H1 (cell line): Measurements from ENCODE around the gene KLHL34. TPM values are rescaled to one million over a fixed set of nuclear protein-coding genes. Genes with fewer than 3 reads are reported as not detected.

ENCODE experiments used
- CTCF ChIA-PET: fragments of 300-600 bp; sonication (Branson Sonifier 250); formaldehyde crosslinking; loops from one replicate; lab custom pipeline; 2021; ENCODE audit not compliant: partially characterized antibody; lab: Charles Lee
- POLR2A ChIA-PET: fragments of 300-600 bp; sonication (Branson Sonifier 250); formaldehyde crosslinking; loops from one replicate; lab custom pipeline; 2021; ENCODE audit warnings: inconsistent platforms; ENCODE audit not compliant: partially characterized antibody; lab: Charles Lee
- DNase-seq, 2 experiments: peaks; one replicate each; pipeline versions ENCODE4 v3.0.0 to v3.0.0-alpha.2; 2010 to 2022; ENCODE audit warnings: low spot score in 2 of 2, low read depth in 1 of 2, mixed read lengths in 1 of 2
- FAIRE-seq: peaks from 2 replicates; lab custom pipeline; 2011; peaks lifted over from hg19 to GRCh38; lab: Jason Lieb, UNC
- H2AFZ ChIP-seq: 2 replicates; pipeline ENCODE4 v1.8.1; 2012; ENCODE audit warnings: low read length, inconsistent platforms
- H2AK5ac ChIP-seq: 2 replicates; pipeline ENCODE4 v1.6.1; 2013; ENCODE audit warnings: low read depth, low read length
- H2BK120ac ChIP-seq: replicated peaks from 2 replicates; pipeline ENCODE3; 2013; ENCODE audit warnings: low read depth, low read length, inconsistent platforms
- H2BK12ac ChIP-seq: 2 replicates; pipeline ENCODE4 v1.6.1; 2013; ENCODE audit warnings: low read depth, low read length
- H2BK15ac ChIP-seq: 2 replicates; pipeline ENCODE4 v1.6.1; 2013; ENCODE audit warnings: low read length
- H2BK20ac ChIP-seq: 2 replicates; pipeline ENCODE4 v1.6.1; 2013; ENCODE audit warnings: low read length
- H2BK5ac ChIP-seq: 2 replicates; pipeline ENCODE4 v1.6.1; 2013; ENCODE audit warnings: low read depth, low read length
- H3K14ac ChIP-seq: 2 replicates; pipeline ENCODE4 v1.6.1; 2013; ENCODE audit warnings: inconsistent platforms; ENCODE audit not compliant: insufficient read length
- H3K18ac ChIP-seq: 2 replicates; pipeline ENCODE4 v1.6.1; 2013; ENCODE audit warnings: low read length; ENCODE audit errors: extremely low read depth
- H3K23ac ChIP-seq: 2 replicates; pipeline ENCODE4 v1.6.1; 2013; ENCODE audit warnings: inconsistent platforms; ENCODE audit not compliant: insufficient read length
- H3K23me2 ChIP-seq: 2 replicates; pipeline ENCODE4 v1.6.1; 2013; ENCODE audit warnings: low read depth, low read length
- H3K27ac ChIP-seq: 2 replicates; pipeline ENCODE4 v1.6.1; 2011; ENCODE audit warnings: low read depth, low read length, inconsistent platforms
- H3K27me3 ChIP-seq, 4 experiments: replicated peaks in 1 of 4; 1 replicate in 1 of 4; 2 replicates in 3 of 4; pipeline versions ENCODE4 v1.6.1 to v1.8.1; 2011 to 2013; ENCODE audit warnings: low read length in 3 of 4, mild to moderate bottlenecking in 3 of 4, inconsistent platforms in 2 of 4, mixed read lengths in 2 of 4, moderate library complexity in 1 of 4; ENCODE audit not compliant: control insufficient read depth in 3 of 4, insufficient read depth in 3 of 4; ENCODE audit errors: extremely low read depth in 1 of 4
- H3K36me3 ChIP-seq, 4 experiments: 2 replicates each; pipeline versions ENCODE4 v1.6.1 to v1.8.1; 2011 to 2013; ENCODE audit warnings: mild to moderate bottlenecking in 4 of 4, low read length in 3 of 4, moderate library complexity in 2 of 4, control low read depth in 1 of 4, inconsistent platforms in 1 of 4; ENCODE audit not compliant: insufficient read depth in 4 of 4, control insufficient read depth in 2 of 4
- H3K4ac ChIP-seq: replicated peaks from 2 replicates; pipeline ENCODE3; 2013; ENCODE audit warnings: low read length, low read depth, mixed read lengths, inconsistent platforms; ENCODE audit not compliant: insufficient read length
- H3K4me1 ChIP-seq, 4 experiments: replicated peaks in 1 of 4; 1 replicate in 1 of 4; 2 replicates in 3 of 4; pipeline versions ENCODE4 v1.6.1 to v1.8.1; 2011 to 2013; ENCODE audit warnings: low read length in 3 of 4, inconsistent platforms in 2 of 4, mixed read lengths in 1 of 4; ENCODE audit not compliant: insufficient read depth in 4 of 4, control insufficient read depth in 3 of 4
- H3K4me2 ChIP-seq, 2 experiments: 2 replicates each; pipeline versions ENCODE4 v1.6.1 to v1.8.1; 2011 to 2013; ENCODE audit warnings: low read depth in 2 of 2, low read length in 2 of 2, control low read depth in 1 of 2, inconsistent platforms in 1 of 2, mild to moderate bottlenecking in 1 of 2; ENCODE audit not compliant: insufficient read depth in 1 of 2
- H3K4me3 ChIP-seq, 4 experiments: fragments of 200-600, 300-600 bp in 1 of 4; sonication (generic), shearing (Covaris generic), sonication (Bioruptor Twin) in 1 of 4; 2 replicates each; pipeline versions ENCODE4 v1.5.1 to v1.8.1; 2011 to 2016; ENCODE audit warnings: low read length in 4 of 4, low read depth in 3 of 4, control low read depth in 2 of 4, inconsistent platforms in 2 of 4, mild to moderate bottlenecking in 2 of 4, mixed read lengths in 1 of 4, moderate library complexity in 1 of 4; ENCODE audit not compliant: insufficient read depth in 2 of 4; ENCODE audit errors: extremely low read depth in 1 of 4
- H3K56ac ChIP-seq: replicated peaks from 2 replicates; pipeline ENCODE3; 2013; ENCODE audit warnings: low read depth, mild to moderate bottlenecking, mixed read lengths, low read length, inconsistent platforms; ENCODE audit not compliant: insufficient read length
- H3K79me1 ChIP-seq: 2 replicates; pipeline ENCODE4 v1.6.1; 2013; ENCODE audit warnings: low read depth, low read length, control low read depth
- H3K79me2 ChIP-seq, 2 experiments: 2 replicates each; pipeline versions ENCODE4 v1.6.1 to v1.8.1; 2012 to 2013; ENCODE audit warnings: low read length in 2 of 2, mild to moderate bottlenecking in 2 of 2, inconsistent platforms in 1 of 2; ENCODE audit not compliant: insufficient read depth in 2 of 2, control insufficient read depth in 1 of 2
- H3K9ac ChIP-seq, 4 experiments: replicated peaks in 1 of 4; 1 replicate in 1 of 4; 2 replicates in 3 of 4; pipeline versions ENCODE4 v1.6.1 to v1.8.1; 2011 to 2013; ENCODE audit warnings: low read depth in 3 of 4, low read length in 3 of 4, control low read depth in 2 of 4, mild to moderate bottlenecking in 2 of 4, moderate library complexity in 2 of 4, inconsistent platforms in 1 of 4; ENCODE audit errors: extremely low read depth in 1 of 4
- H3K9me3 ChIP-seq, 2 experiments: 2 replicates each; pipeline versions ENCODE4 v1.6.1 to v1.8.1; 2012 to 2013; ENCODE audit warnings: mild to moderate bottlenecking in 2 of 2, moderate library complexity in 2 of 2, control low read depth in 1 of 2, inconsistent platforms in 1 of 2, low read depth in 1 of 2, low read length in 1 of 2, mixed read lengths in 1 of 2; ENCODE audit not compliant: insufficient read depth in 2 of 2
- H4K20me1 ChIP-seq, 2 experiments: replicated peaks in 1 of 2; 2 replicates each; pipeline versions ENCODE3 to v1.8.1; 2011 to 2013; ENCODE audit warnings: inconsistent platforms in 2 of 2, low read length in 2 of 2, mild to moderate bottlenecking in 1 of 2; ENCODE audit not compliant: insufficient read depth in 2 of 2, control insufficient read depth in 1 of 2
- H4K5ac ChIP-seq: 2 replicates; pipeline ENCODE4 v1.6.1; 2013; ENCODE audit warnings: low read length, low read depth, mixed read lengths, inconsistent platforms; ENCODE audit not compliant: insufficient read length
- H4K8ac ChIP-seq: 2 replicates; pipeline ENCODE4 v1.8.0; 2013; ENCODE audit warnings: mild to moderate bottlenecking, moderate library complexity, low read length, inconsistent platforms; ENCODE audit not compliant: insufficient read depth; ENCODE audit errors: extremely low read depth
- H4K91ac ChIP-seq: replicated peaks from 2 replicates; pipeline ENCODE3; 2013; ENCODE audit warnings: low read length, mixed read lengths, inconsistent platforms; ENCODE audit not compliant: insufficient read length
- CBX8 ChIP-seq: fragments of 300-800, 300-1000 bp; sonication (generic); IDR thresholded peaks from 2 replicates; pipeline ENCODE4 v1.7.1; 2016; ENCODE audit warnings: low read depth, low read length, borderline replicate concordance
- CEBPB ChIP-seq: IDR thresholded peaks from 2 replicates; pipeline ENCODE4 v1.6.1; 2012; ENCODE audit warnings: low read depth, low read length
- CHD1 ChIP-seq: IDR thresholded peaks from 2 replicates; pipeline ENCODE4 v1.6.1; 2012; ENCODE audit warnings: low read depth, low read length, improper control_type of control experiment
- CREB1 ChIP-seq: IDR thresholded peaks from 2 replicates; pipeline ENCODE4 v1.6.1; 2012; ENCODE audit warnings: inconsistent platforms
- GTF2F1 ChIP-seq: IDR thresholded peaks from 2 replicates; pipeline ENCODE4 v1.6.1; 2012; ENCODE audit warnings: low read depth, low read length, improper control_type of control experiment, borderline replicate concordance
- HDAC6 ChIP-seq: IDR thresholded peaks from one replicate; pipeline ENCODE4 v1.7.1; 2012; ENCODE audit warnings: low read depth, mild to moderate bottlenecking, inconsistent platforms, low read length, moderate library complexity
- NANOG ChIP-seq: IDR thresholded peaks from 2 replicates; pipeline ENCODE4 v1.6.1; 2011; ENCODE audit warnings: low read length, low read depth, mild to moderate bottlenecking, inconsistent platforms; ENCODE audit not compliant: insufficient read depth, poor library complexity, severe bottlenecking
- NRF1 ChIP-seq: IDR thresholded peaks from 2 replicates; pipeline ENCODE4 v1.6.1; 2011; ENCODE audit warnings: mild to moderate bottlenecking, low read depth, low read length, improper control_type of control experiment
- POLR2A ChIP-seq, 2 experiments: IDR thresholded peaks; 1 replicate in 1 of 2; 2 replicates in 1 of 2; pipeline ENCODE4 v1.6.1; 2011; ENCODE audit warnings: low read depth in 2 of 2, low read length in 2 of 2, mild to moderate bottlenecking in 2 of 2; ENCODE audit errors: control extremely low read depth in 1 of 2
- POLR2AphosphoS5 ChIP-seq: IDR thresholded peaks from 2 replicates; pipeline ENCODE4 v1.6.1; 2011; ENCODE audit warnings: low read depth, low read length
- RAD21 ChIP-seq, 2 experiments: IDR thresholded peaks in 1 of 2; conservative IDR thresholded peaks in 1 of 2; 2 replicates each; pipeline ENCODE4 v1.6.1; 2011; ENCODE audit warnings: low read depth in 2 of 2, low read length in 2 of 2, improper control_type of control experiment in 1 of 2, inconsistent platforms in 1 of 2, mild to moderate bottlenecking in 1 of 2, moderate library complexity in 1 of 2
- SP1 ChIP-seq: IDR thresholded peaks from 2 replicates; pipeline ENCODE4 v1.6.1; 2011; ENCODE audit warnings: low read depth, low read length
- WGBS, 2 experiments: shearing (Covaris generic) in 1 of 2; methylation state at CpG; one replicate each; pipeline versions ENCODE4 v1.1.6 to v1.1.7; 2013 to 2015; ENCODE audit warnings: low lambda C conversion rate in 2 of 2, mixed read lengths in 2 of 2, inconsistent platforms in 1 of 2, low coverage in 1 of 2, missing lambda C conversion rate in 1 of 2; ENCODE audit not compliant: insufficient replicate concordance in 2 of 2, insufficient coverage in 1 of 2, insufficient read length in 1 of 2; ENCODE audit errors: extremely low coverage in 1 of 2, missing lambda C conversion rate in 1 of 2; 5-methylcytosine and 5-hydroxymethylcytosine counted together
- polyA plus RNA-seq, 7 experiments: library from polyadenylated mRNA; depleted of rRNA in 3 of 7; stranded (reverse) in 5 of 7; unstranded in 2 of 7; fragments of >200 nt in 5 of 7; fragments of 200-250 nt in 2 of 7; gene quantifications; 1 replicate in 5 of 7; 2 replicates in 1 of 7; 4 replicates in 1 of 7; pipeline versions ENCODE4 v1.2.1 to v1.2.3, GENCODE V29; 2011 to 2013; ENCODE audit warnings: missing spikeins in 2 of 7, mixed read lengths in 2 of 7
- total RNA-seq: library from RNA; stranded (reverse); fragmentation: NEBNext Ultra II Directional; extraction: Animal tissue kit (Norgen Biotek cat#: 25700); gene quantifications from 2 replicates; pipeline ENCODE4 v1.2.1, GENCODE V29; 2021

KLHL34 gene
- total and polyA plus RNA-seq, 2 of the 8 experiments (the other 6 are each of a cell fraction or from before 2014, with no cell fraction given) = not detected

DNA sequence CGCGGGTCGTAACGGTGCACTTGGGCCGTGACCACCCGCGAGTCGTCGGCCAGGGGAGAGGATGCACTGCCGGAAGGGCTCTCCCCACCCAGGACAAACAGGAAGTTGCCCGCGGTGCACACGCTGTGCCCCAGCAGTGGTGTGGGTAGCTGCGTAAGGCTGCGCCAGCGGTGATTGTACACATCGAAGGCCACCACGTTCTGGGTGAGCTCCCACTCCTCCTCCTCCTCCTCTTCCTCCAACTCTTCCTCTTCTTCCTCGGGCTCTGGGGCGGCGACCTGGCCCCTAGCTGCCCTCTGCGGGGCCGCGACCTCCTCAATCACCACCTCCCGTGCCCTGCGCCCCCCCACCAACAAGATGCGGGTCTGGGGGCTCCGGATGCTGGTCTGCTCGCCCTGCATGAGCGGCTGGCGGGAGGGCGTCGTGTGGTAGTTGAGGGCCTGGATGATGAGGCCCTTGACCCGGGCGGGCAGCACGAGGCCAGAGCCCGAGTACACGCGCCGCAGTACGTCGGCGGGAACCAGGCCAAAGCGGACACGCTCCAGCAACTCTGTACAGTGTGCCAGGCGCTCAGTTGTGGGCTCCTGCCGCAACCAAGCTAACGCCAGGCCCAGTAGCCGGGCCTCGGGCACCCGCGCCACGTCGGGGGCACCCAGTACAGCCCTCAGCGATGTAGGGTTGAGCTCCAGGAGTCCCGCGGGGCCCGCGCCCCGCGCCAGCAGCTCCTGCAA lies 1.4 kb downstream of the KLHL34 start:
- no peak overlapping the region for H2BK20ac ChIP-seq
- DNase-seq (no peak), FAIRE-seq (no peak)
- no peak overlapping the region for H2BK5ac ChIP-seq
- WGBS, 2 experiments = 96% methylated on average over 22 of the region's 61 CpGs; no CpG with 5 or more reads in 1 of the 2 experiments
- POLR2A ChIA-PET = no interaction called here
- H3K27me3 ChIP-seq = no peaks in the 10 kb centered on the region
- H2BK12ac ChIP-seq = no peak overlapping the region
- H4K5ac ChIP-seq = no peak overlapping the region
- no peak overlapping the region for H3K27ac ChIP-seq
- no peak overlapping the region for H3K18ac ChIP-seq
- no peak overlapping the region for H3K14ac ChIP-seq
- no peak overlapping the region for H4K91ac ChIP-seq
- H3K4me2 ChIP-seq = no peak overlapping the region
- H2AK5ac ChIP-seq = no peak overlapping the region
- H3K9ac ChIP-seq = no peak overlapping the region
- H2AFZ ChIP-seq = no peak overlapping the region
- no peak overlapping the region for H3K23ac ChIP-seq
- no peak overlapping the region for H2BK120ac ChIP-seq
- TF ChIP-seq CHD1 (no peak), POLR2A (IDR thresholded peaks at IDR 0.05; ENCODE audit: control extremely low read depth in 1 of 2, low read depth in 2 of 2, low read length in 2 of 2) (no peak), NANOG (no peak), CEBPB (no peak), RAD21 (IDR thresholded peaks at IDR 0.05 in 1 of 2, conservative IDR thresholded peaks at IDR 0.05 in 1 of 2; ENCODE audit: low read depth in 2 of 2, low read length in 2 of 2) (no peak), GTF2F1 (no peak), HDAC6 (no peak), SP1 (no peak), NRF1 (no peak), POLR2AphosphoS5 (no peak), CBX8 (no peak), CREB1 (no peak)
- no peak overlapping the region for H4K8ac ChIP-seq
- H3K79me1 ChIP-seq = no peaks in the 10 kb centered on the region
- H3K4me1 ChIP-seq = no peaks in the 10 kb centered on the region
- H3K23me2 ChIP-seq = no peaks in the 10 kb centered on the region
- CTCF ChIA-PET = interaction anchor here (1.0 kb wide), 1 partner anchor 1129 kb away, joined by 3 read pairs; no protein-coding TSS in a partner anchor
- H4K20me1 ChIP-seq = no peaks in the 10 kb centered on the region
- H2BK15ac ChIP-seq = no peak overlapping the region
- no peaks in the 10 kb centered on the region; a peak in 1 of 4 replicates for H3K9me3 ChIP-seq
- H3K79me2 ChIP-seq = no peaks in the 10 kb centered on the region
- no peaks in the 10 kb centered on the region; a peak in 2 of 8 replicates for H3K36me3 ChIP-seq
- H3K56ac ChIP-seq = no peak overlapping the region
- H3K4me3 ChIP-seq = no peak overlapping the region
- no peak overlapping the region for H3K4ac ChIP-seq
